Umbilical cord (tissue), 2 donors: ENCODE results near the gene UBAP2. TPM values are rescaled to one million over a fixed set of nuclear protein-coding genes. Genes with fewer than 3 reads are reported as not detected.

Experiments used
- DNase-seq: peaks from one replicate; pipeline ENCODE4 v3.0.0-alpha.2; 2015; ENCODE audit warnings: low spot score
- total RNA-seq: library from RNA; depleted of rRNA; stranded (reverse); fragments of >200 nt; gene quantifications from one replicate; pipeline ENCODE4 v1.2.3, GENCODE V29; 2014; ENCODE audit warnings: low replicate concordance; ENCODE audit not compliant: insufficient read depth

The UBAP2 gene
- total RNA-seq, 1 donor from 2014 or later, result 31.5 TPM

GRCh38 chr9:33880211-33881089 lies 168.2 kb downstream of the UBAP2 start:
- no peak for DNase-seq

DNA sequence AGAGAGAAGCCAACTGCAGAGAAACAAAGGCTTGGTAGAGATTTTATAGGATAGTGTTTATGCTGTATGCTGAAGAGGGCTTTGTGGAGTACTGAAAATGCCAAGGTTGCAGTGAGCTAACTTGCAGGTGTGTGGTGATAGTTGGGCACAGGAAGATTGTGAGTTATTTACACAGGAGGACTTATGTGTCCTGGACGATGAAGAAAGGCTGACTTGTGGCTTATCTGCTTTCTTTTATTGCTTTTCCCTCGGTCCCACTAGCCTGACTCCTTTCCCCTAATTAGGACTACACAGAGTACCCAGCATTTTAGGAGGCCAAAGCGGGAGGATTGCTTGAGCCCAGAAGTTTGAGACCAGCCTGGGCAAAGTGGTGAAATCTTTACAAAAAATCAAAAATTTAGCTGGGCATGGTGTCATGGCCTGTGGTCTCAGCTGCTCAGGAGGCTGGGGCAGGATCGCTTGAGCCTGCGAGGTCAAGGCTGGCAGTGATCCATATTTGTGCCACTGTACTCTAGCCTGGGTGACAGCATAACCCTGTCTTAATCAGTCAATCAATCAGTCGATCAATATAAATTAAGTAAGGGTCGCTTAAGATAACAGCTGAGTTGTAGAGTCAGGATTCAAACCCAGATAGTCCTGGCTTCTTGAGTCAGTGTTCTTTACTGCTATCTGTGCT lies 169.9 kb downstream of the UBAP2 start:
- no peak for DNase-seq

GRCh38 chr9:33877727-33878489 lies 170.8 kb downstream of the UBAP2 start:
- no peak for DNase-seq

Other genes with a start within 250 kb of the UBAP2 start
- gene UBE2R2, start 231.7 kb downstream of the UBAP2 start, total RNA-seq, result 26.7 TPM
- gene DCAF12, start 77.8 kb upstream of the UBAP2 start, total RNA-seq, result 31.8 TPM
- gene UBAP1, start 130.2 kb upstream of the UBAP2 start, total RNA-seq, result 44.1 TPM